Measurements from ENCODE around the gene BORCS6.
A peak's percentile ranks its signal among the peaks of the same experiment; 100 is the strongest.
"Not testable (repeated sequence)": the region's sequence is repeated elsewhere in the genome, so short reads cannot be mapped to it uniquely, and the experiment has no call there.

The BORCS6 gene

DNA sequence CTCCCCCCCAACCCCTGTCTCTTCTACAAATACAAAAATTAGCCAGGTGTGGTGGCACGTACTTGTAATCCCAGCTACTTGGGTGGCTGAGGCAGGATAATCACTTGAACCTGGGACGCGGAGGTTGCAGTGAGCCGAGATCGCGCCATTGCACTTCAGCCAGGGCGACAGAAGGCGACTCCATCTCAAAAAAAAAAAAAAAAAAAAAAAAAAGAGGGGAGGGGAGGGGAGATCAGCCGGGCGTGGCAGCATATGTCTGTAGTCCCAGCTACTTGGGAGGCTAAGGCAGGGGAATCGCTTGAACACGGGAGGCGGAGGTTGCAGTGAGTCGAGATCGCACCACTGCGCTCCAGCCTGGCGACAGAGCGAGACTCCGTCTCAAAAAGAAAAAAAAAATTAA, 19.8 kb downstream of the BORCS6 start:
- not testable (repeated sequence) for DNase-seq

DNA sequence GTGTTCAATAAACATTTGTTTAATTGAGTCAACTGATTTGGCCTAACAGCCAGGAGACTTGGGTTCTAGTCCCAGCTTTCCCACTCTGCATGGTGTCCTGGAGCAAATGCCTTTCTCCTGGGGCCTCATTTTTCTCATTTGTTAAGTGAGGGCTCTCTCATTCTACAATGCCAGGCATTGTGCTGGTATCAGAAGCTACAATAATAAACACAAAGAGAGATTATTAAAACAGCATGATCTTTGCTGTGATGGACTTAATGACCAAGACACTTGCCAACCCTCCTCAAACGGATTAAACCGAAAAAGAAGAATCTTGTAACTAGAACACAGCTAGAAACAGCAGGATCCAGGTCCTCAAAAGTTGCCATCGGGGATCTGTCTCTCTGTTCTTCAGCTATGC, 22.5 kb downstream of the BORCS6 start:
- DNase-seq, result no peak

DNA sequence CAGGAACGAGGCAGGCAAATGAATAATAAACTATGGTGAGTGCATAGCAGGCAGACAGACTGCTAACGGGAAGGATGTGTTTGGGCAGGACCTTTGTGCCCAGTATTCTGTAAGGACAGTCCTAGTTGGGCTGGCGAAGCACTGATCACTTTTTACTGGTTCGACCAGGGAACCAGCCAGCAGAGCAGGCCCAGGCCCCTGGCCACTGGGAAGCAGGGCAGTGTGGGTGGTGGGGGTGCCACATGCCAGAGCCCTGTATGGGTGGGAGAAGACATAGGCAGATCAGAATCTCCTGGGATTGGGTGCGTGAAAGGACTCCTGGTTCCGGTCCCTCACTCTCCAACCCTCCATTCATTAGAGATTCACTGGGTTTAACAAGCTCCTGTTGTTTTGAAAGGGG, 23.2 kb downstream of the BORCS6 start:
- no peak for DNase-seq

DNA sequence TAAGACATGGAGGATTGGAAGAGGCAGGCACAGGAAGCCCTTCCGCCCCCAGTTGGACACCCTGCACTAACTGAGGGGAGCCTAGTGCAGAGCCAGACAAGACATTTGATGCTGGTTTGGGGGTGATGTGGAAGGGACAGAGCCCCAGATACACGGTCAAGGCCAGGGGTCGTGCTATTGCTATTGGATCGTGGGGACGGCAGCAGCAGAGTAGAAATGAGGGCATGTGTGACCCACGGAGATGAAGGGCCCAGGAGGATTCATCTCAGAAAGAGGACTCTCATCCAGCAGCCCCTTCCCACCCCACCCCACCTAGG, 25.2 kb downstream of the BORCS6 start:
- DNase-seq, result no peak

DNA sequence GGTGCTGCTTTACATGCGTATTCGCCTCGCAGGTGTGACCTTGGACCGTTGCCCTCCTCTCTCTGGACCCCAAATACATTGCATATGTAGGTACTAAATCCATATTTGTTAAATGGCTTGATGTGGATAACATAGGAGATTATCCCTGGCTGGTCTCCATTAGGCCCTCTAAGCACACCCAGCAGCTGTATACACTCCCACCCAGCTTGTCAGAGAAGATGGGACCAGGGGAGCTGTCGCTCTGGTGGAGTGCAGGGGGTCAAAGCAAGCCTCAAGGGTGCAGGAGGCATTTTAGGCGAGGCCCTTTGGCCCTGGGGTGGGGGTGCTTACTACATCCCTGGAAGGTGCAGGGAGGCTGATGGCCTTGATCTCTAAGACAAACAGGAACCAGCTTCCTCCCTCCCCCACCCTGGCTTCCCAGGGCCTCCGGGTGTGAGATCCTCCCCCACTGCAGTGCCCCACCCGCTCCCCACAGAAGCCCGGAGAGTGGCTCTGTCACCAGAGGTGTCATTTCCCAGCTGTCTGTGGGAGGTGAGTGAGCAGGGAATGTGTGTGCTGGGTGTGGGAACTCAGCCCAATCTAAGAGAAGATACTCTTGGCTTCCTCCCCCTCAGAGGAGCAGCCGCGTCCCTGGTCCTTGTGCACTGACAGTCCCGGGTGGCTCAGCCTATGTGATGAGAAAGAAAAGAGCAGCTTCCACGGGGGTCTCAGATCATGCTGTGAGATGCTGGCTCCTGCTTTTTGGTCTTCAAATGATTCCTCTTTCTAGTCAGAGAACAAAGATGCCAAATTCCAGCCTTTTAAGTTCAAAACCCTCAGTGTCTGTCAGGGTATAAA, 25.8 kb downstream of the BORCS6 start:
- DNase-seq, result peak; percentile 37

DNA sequence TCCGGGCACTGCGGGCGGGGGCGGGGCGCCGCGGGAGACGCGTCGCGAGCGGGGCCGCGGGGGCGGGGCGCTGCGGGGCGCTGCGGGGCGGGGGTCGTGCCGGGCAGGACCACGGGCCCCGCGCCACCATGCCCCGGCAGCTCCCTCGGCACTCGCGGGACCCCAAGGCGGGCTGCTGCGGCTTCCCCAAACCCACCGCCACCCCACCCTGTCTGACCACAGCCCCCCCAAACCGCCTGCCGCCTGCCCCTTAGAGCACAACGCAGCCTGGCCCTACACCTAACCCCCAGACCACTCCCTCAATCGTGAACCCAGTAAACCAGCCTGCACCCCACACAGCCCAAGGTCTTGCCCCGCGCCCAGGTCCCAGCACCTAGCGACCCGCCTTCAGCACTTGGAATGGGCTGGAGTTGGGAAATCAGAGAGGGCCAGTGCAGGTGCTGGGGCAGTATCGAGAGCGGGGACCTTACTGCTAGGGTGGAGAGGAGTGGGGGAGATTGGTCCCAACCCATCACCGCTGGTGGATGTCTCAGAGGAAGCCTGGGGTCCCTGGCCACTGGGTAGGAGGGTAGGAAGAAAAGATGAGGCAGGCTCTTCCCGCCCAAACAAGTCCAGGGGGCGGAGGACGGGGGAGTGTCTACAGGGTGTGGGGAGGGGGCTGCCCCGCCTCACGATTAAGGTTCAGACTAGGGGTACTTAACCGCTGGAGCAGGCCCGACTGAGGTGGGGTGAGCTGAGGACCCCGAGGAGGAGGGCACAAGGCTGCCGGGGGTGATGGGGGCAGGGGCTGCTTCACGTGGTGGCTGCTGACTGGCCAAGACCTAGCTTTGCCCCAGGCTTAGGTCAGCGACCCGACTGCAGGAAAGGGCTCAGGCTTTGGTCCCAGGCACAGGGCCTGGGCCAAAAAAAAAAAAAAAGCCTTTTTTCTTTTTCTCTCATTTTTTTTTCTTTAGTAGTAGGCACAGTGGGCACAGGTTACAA, 26.7 kb downstream of the BORCS6 start:
- peak; percentile 6 for DNase-seq

DNA sequence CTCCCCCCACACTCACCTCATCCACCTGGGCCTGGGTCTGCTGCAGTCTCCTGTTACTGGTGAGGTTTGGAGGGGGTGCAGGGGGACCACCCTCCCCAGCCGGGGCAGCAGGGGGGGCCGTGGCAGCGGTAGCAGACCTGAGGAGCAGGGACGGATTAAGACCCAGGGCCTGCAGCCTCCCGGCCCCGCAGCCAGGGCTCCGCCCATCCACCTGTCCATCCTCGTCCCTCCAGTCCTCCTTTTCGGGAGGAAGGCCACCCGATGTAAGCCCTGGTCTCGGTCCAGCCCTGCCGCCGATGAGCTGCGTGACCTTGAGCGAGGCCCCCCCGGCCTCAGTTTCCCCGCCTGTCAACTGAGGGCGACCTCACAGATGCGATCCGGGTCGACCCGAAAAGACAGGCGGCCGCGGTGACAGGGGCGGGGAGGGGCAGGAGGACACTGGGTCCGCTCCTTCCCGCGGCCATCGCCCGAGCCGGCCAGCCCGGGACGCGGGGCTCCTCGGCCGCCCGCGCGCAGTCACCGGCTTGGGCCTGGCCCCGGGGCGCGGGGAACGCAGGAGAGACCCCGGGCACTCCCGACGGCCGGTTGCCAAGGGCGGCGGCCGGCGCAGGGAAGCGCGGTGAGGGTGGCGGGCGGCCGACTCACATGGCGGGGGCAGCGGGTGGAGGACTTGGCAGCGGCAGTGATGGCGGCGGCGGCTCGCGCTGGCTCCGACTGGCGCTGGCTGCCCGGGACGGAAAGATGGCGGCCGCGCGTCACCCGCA, 27.6 kb downstream of the BORCS6 start, which contains the start of gene VAMP2:
TSS of gene VAMP2 (minus strand) at position 716 of the 764 bp plus-strand sequence. CDS start at position 647, 69 bp downstream.
- peak; percentile 31 for DNase-seq

DNA sequence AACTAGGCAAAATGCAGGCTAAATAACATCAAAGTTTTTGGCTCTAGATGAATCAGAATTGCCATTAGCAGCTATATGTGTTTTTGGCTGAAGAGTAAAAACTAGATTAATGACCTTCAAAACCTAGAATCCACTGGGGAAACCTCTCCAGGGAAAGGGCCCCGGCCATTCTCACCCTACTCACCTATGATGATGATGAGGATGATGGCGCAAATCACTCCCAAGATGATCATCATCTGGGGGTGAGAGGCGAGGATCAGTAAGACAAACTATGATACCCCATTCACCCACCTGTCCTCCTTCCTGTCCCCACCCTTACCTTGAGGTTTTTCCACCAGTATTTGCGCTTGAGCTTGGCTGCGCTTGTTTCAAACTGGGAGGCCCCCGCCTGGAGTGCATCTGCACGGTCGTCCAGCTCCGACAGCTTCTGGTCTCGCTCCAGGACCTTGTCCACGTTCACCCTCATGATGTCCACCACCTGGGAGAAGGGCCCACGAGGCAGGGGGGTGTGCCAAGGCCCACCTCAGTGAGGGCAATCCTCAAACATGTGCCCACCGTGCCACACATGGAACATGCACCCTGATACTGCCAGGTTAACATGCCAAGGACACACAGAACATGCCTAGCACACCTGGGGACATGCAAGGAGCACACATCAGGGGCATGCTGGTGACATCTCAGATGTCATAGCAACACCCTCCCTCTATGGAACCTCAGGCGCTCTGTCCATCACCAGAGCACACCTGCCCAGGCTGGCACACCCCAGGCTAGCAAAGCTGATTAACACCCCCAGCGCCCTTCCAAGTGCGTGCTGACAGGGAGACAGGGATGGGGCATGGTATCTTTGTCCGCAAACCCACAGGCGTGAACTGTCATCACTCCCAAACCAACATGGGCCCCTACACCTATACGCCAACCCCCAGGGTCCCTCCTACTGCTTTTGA, 28.4 kb downstream of the BORCS6 start:
- no peak for DNase-seq

DNA sequence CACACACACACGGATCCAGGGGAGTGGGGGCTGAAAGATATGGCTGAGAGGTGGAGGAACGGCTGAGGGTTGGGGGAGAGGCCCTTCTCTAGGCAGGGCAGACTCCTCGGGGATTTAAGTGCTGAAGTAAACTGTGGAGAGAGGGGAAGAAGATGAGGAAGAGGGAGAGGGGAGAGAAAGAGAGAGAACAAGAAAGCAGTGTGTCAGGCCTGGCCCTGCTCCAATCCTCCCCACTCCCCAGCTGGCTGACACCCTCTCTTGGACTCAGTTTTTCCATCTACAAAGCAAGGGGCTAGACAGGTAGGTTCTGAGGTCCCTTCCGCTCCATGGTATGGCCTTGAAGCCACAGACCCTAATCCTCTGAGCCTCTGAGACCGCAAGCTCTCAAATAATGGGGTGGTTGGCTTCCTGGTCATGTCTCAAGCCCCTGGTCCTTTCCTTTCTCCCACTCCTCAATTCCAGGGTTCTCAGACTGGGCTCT, 29.2 kb downstream of the BORCS6 start:
- no peak for DNase-seq

DNA sequence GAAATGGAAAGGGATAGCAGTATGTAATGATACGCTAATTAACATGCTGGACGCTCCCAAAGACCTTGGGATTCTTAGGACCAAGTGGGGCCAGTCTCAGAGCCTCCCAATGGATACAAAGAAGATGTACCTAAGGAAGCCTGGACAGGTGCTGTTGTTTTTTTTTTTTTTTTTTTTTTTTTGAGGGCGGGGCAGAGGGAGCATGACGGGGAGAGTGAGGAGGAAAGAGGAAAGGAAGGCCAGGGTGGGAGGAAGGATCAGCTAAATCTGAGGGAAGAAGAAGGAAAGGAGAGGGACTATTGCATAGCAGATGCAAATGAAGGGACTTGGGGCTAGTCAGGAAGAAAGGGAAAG, 29.8 kb downstream of the BORCS6 start:
- no peak for DNase-seq

DNA sequence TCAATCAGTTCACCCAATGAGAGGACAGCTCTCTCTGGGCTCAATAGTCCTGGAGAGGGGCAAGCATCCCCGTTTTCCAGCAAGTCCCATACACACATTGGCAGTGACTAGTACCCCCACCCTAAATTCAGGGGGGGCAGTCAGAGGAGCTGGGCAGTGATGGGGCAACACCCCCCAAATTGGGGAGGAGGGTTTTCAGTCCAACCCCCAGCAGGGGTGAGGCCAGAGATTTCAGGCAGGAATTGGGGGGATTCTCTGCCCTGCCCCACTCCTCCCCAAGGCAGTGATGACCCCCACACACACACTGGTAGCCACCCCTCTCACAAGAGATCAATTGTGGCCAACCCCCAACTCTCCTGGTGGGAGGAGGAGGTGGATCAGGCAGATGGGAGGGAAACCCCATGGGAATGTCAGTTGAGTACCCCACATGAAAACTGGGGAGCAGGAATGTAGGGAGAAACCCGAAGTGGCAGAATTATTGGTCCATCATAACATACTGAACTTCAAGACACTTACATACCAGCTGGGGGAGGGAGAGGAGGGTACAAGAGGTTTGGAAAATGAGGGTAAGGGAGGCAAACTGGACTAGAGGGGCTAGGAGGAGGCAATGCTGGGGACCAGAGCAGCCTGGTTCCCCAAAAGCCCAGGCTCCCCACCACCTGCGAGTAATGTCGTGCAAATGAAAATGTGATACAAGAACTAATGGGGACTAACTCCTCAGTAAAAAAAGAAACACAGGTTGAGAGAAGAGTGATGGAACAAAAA, 30.3 kb downstream of the BORCS6 start:
- no peak for DNase-seq

DNA sequence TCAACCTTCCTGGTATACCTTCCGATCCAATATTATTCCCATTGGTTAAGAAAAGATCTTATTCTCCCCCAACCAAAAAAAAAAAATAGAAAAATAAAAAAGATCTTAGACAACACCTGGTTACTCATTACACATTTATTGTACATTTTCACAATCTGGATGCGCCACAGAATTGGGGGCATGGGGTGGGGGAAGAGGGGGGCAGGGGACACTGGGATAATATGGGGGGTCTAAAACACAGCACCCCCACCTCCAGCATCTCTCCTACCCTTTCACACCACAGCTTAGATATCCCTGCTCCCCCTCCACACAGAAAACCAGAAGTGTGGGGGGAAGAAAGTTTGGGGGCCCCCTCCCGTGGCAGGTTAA, 31.0 kb downstream of the BORCS6 start:
- no peak for DNase-seq

DNA sequence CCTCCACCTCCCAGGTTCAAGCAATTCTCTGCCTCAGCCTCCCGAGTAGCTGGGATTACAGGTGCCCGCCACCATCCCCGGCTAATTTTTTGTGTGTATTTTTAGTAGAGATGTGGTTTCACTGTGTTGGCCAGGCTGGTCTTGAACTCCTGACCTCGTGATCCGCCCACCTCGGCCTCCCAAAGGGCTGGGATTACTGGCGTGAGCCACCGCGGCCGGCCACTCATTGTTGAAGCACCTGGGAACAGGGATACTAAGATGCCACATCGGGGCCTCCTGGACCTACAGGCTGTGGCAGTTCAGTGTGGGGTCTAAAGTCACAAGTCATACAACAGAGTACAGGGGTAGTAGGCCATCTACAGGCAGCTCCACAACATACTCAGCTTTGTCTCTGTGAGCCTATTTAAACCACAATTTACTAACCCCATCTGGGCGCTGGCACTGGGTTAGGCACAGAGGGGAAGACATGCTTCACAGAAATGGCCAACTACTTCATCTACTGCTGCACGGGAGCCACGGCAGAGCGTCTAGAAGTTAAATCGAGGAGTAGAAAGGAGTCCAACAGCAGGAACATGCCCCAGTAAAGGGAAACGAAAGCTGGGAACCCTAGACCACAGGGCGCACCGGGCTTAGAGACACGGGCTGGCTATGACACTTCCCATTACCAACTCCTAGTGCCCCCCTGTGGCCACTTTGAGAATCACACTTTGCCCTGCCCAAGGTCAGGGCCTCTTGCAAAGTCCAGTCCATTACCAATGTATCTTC, 31.5 kb downstream of the BORCS6 start:
- DNase-seq, result peak; percentile 74

DNA sequence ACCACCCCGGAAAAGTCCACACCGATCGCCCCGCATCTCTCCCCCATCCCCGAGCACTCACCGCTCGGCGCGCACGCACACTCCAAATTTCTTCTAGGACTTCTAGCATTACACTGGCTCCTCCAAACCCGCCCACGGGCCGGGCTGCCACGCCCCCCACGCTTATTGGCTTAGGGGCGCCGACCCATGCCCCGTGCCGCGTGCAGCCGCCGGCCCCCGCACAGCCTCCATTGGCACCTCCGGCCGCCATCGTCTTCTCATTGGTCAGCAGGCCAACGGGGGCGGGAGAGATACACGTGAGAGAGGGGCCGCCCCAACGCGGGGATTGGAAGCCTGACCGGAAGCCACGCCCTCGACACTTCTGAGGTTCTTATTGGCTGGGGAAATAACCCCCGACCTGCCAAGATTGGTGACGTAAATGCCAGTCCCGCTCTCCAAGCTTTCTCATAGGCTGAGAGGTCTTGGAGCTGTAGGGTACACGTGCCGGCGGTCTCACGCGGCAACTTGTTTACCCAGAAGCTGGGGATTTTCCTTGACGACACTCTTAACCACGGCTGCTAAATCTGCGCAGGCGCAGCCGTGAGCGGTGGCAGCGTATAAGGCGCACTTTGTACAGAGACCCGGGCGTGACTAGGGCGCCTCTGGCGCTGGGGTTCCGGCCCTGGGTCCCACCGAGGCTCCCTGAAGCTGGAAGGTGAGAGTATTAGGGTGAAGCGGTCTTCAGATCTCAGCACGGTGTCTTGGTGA, 33.6 kb downstream of the BORCS6 start:
- DNase-seq, result peak; percentile 100

DNA sequence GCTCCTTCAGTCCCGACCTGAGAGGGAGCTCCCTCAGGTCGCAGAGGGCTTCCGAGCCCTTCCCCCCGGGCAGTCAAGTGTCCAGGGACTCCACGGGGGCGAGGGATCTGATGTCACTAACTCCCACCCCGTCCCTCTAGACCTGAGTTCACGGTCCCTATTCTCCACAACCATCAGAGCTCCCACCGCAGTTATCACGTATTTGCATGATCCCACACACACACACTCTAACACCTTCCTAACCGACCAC, 34.1 kb downstream of the BORCS6 start:
- no peak for DNase-seq

DNA sequence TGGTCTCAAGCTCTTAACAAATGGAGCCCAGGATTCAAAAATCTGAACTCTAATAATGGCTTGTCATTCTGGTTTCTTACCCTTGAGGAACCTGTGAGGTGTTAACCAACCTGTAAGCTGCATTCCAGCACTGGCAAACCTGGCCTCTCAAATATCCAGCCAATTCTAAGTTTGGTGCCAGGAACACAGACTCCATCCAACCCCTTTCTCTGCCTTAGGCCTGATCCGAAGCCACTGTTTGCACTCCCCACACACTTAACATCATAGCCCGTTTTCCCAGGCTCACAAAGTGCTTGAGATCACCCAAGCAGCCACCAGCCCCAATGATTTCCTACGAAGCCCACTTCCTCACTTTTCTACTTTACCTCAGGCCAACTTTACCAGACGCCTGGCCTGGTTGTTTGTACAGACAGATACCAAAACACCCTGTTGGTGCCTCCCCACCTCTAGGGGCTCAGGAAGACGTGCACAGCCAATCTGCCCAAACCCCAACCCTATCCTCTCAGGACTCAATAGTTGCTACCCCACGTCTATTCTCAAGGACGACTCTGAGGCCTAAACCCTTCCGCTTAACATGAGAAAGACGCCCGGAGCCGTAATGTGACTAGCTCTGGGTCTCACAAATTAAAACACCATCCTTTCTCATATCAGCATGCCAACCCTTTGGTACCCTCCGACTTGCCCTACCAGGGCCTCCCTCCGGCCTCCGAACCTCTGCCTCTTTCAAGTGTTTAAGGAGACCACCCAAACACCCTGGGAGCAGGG, 34.6 kb downstream of the BORCS6 start:
- no peak for DNase-seq

DNA sequence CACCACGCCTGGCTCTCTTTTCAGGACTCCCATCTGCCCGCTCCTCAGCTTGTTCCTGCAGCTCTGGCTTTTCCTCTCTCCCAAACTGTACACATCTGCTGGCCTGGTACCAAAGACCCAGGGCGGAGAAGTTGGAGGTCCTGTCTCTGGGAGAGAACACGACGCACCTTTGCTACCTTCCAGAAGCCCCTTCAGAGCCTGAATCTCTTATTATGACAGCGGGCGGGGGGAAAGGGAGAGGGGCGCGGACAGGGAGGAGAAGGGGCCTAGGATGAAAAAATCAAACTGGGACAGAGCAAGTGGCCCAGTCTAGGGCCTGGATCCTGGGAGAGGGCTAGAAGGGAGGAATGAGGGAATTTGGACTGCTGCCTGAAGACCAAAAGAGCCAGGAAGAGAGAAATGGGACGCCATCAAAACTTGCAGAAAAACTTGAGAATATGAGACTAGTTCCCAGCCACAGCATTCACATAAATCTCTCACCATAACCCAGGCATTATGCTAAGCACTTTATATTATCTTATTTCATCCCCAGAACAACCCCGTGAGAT, 35.3 kb downstream of the BORCS6 start:
- DNase-seq, result no peak

DNA sequence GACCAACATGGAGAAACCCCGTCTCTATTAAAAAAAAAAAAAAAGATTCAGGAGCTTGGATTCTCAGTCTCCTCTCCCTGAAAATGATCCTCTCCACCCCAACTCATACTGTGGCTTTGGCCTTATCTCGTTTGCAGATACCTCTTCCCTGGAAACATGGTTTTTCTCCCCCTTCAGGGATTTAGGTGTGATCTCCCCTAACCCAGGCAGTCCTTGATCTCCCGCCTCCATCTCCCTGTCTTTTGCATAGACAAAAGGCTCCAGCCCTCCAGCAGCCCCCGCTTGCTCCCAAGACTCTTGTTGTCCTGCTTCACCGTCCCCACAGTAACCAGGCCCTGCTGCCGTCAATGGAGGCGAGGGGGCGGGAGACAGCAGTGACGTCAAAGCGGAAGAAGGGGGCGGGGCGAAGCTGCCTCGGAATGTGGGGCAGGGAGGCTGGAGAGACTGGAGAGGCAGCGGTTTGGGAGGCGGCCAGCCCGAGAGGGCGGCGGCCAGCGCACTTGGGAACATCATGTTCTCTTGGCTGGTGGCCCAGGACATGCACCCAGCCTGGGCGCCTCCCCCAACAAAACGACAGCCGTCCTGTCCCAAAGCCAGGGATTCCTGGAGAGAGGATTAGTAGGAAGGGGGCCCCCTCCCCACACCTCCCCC, 35.9 kb downstream of the BORCS6 start:
- peak; percentile 88 for DNase-seq

Data from SHP77 treated with DMSO at 0.1 percent for 48 hours (cell line).